Fibroblast of upper back skin (primary cell): ENCODE results near the gene MAPK8.

Experiments
- DNase-seq: peaks from one replicate; pipeline ENCODE4 v3.0.0-alpha.2; 2013

The MAPK8 gene

GRCh38 chr10:48423884-48424283 lies 117.4 kb downstream of the MAPK8 start:
- DNase-seq, result no peak

GRCh38 chr10:48428896-48429295 lies 122.4 kb downstream of the MAPK8 start:
- no peak for DNase-seq

GRCh38 chr10:48429309-48429708 lies 122.8 kb downstream of the MAPK8 start:
- no peak for DNase-seq

GRCh38 chr10:48430402-48430993 lies 124.0 kb downstream of the MAPK8 start:
- no peak for DNase-seq

- DNase-seq, result no peak
Measured at GRCh38 chr10:48431871-48432270, 125.4 kb downstream of the MAPK8 start.

GRCh38 chr10:48437546-48437945 lies 131.1 kb downstream of the MAPK8 start:
- DNase-seq, result no peak

GRCh38 chr10:48439031-48439430 lies 132.6 kb downstream of the MAPK8 start:
- peak; percentile 82 for DNase-seq

- peak; percentile 42 for DNase-seq
Measured at GRCh38 chr10:48439581-48440041, 133.1 kb downstream of the MAPK8 start.

GRCh38 chr10:48440771-48441170 lies 134.3 kb downstream of the MAPK8 start:
- DNase-seq, result no peak

- no peak for DNase-seq
Measured at GRCh38 chr10:48442090-48442808, 135.8 kb downstream of the MAPK8 start.

- DNase-seq, result no peak
Measured at GRCh38 chr10:48442809-48443177, 136.3 kb downstream of the MAPK8 start.

- DNase-seq, result peak; percentile 38
Measured at GRCh38 chr10:48444266-48444665, 137.8 kb downstream of the MAPK8 start.

- no peak for DNase-seq
Measured at GRCh38 chr10:48444861-48445841, 138.7 kb downstream of the MAPK8 start.

- no peak for DNase-seq
Measured at GRCh38 chr10:48445932-48446331, 139.5 kb downstream of the MAPK8 start.

- no peak for DNase-seq
Measured at GRCh38 chr10:48446785-48447184, 140.3 kb downstream of the MAPK8 start.

GRCh38 chr10:48447356-48448215 lies 141.1 kb downstream of the MAPK8 start:
- DNase-seq, result no peak

- DNase-seq, result peak; percentile 18
Measured at GRCh38 chr10:48448796-48449195, 142.3 kb downstream of the MAPK8 start.

GRCh38 chr10:48449501-48450232 lies 143.2 kb downstream of the MAPK8 start:
- DNase-seq, result no peak

GRCh38 chr10:48450233-48450740 lies 143.8 kb downstream of the MAPK8 start:
- no peak for DNase-seq

GRCh38 chr10:48450741-48451466 lies 144.4 kb downstream of the MAPK8 start:
- no peak for DNase-seq
